ENCODE measurements around the gene CA14.
A peak's percentile ranks its signal among the peaks of the same experiment; 100 is the strongest.
"Not testable (repeated sequence)": the region's sequence is repeated elsewhere in the genome, so short reads cannot be mapped to it uniquely, and the experiment has no call there.

The CA14 gene

DNA sequence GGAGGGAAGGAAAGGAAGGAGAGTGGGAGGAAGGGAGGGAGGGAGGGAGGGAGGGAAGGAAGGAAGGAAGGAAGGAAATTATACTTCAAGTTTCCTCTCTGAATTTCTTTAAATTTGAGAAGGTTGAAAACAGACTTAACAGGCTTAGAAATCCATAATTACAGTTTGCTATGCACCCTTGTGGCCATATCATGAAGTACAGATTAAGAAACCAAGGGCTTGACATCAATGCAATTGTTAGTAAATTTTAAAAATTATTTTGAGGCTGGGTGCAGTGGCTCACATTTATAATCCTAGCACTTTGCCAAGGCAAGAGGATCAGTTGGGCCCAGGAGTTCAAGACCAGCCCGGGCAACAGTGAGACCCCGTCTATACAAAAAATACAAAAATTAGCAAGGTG is 36.0 kb upstream of the CA14 start:
- no peak for DNase-seq (ENCODE audit: low read depth)
- TF ChIP-seq, protein P1, sequence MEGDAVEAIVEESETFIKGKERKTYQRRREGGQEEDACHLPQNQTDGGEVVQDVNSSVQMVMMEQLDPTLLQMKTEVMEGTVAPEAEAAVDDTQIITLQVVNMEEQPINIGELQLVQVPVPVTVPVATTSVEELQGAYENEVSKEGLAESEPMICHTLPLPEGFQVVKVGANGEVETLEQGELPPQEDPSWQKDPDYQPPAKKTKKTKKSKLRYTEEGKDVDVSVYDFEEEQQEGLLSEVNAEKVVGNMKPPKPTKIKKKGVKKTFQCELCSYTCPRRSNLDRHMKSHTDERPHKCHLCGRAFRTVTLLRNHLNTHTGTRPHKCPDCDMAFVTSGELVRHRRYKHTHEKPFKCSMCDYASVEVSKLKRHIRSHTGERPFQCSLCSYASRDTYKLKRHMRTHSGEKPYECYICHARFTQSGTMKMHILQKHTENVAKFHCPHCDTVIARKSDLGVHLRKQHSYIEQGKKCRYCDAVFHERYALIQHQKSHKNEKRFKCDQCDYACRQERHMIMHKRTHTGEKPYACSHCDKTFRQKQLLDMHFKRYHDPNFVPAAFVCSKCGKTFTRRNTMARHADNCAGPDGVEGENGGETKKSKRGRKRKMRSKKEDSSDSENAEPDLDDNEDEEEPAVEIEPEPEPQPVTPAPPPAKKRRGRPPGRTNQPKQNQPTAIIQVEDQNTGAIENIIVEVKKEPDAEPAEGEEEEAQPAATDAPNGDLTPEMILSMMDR (IDR thresholded peaks at IDR 0.05; ENCODE audit: control insufficient read depth, insufficient read depth, low read depth, low read length, missing control alignments): peak; percentile 43
- H3K4me3 ChIP-seq (ENCODE audit: control insufficient read depth, low read depth, low read length): no peak overlapping the region

DNA sequence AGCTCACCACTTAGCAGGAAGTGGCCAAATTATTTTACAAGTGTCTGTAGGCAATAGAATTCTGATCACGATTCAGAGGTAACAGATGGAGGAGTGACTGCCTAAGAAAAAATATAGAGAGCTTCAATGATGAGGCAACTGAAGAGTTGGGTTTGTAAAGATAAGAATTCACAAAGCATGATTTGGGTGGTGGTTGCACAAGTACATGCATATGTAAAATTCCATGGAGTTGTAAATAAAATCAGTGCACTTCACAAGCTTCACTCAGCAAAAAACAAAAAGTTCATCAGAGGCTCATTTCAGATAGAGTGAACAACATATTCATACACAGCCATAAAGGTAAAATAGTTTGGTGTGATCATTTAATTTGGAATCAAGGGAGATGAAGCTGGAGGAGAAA is 32.6 kb upstream of the CA14 start:
- TF ChIP-seq, protein P1 (IDR thresholded peaks at IDR 0.05; ENCODE audit: control insufficient read depth, insufficient read depth, low read depth, low read length, missing control alignments): no peak
- H3K4me3 ChIP-seq (ENCODE audit: control insufficient read depth, low read depth, low read length): no peak overlapping the region
- DNase-seq (ENCODE audit: low read depth): no peak

DNA sequence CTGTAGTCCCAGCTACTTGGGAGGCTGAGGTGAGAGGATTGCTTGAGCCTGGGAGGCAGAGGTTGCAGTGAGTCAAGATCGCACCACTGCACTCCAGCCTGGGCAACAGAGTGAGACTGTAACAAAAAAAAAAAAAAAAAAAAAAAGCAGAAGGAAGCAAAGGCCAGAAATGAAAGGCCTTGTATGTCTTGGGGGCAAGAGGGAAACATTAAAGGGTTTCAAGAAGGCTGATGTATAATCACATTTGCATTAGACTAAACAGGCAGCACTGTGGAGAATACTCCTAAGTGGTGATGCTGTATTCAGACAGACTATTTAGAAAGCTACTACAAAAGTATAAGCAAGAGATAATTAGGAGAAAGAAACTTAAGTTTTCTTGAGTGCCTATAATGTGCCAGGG is 32.0 kb upstream of the CA14 start:
- DNase-seq (ENCODE audit: low read depth): no peak
- H3K4me3 ChIP-seq (ENCODE audit: control insufficient read depth, low read depth, low read length): no peak overlapping the region
- TF ChIP-seq, protein P1 (IDR thresholded peaks at IDR 0.05; ENCODE audit: control insufficient read depth, insufficient read depth, low read depth, low read length, missing control alignments): no peak

DNA sequence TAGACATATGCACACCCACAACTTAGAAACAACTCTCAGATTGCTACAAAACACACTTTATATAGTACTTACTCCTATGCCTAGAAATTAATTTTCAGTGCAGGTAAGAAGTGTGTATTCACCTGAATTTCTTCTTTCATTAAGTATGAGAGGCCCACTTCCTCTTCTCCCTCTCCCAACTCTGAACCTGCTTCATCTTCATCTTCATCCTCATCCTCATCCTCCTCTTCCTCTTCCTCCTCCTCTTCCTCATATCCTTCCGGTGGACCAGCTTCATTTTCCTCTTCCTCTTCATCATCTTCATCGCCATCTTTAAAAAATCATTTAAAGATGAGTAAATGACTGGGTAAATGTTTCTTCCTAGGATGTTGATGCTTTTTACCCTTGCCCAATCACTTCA is 31.1 kb upstream of the CA14 start:
- TF ChIP-seq, protein P1 (IDR thresholded peaks at IDR 0.05; ENCODE audit: control insufficient read depth, insufficient read depth, low read depth, low read length, missing control alignments): no peak
- DNase-seq (ENCODE audit: low read depth): no peak
- no peak overlapping the region for H3K4me3 ChIP-seq (ENCODE audit: control insufficient read depth, low read depth, low read length)

DNA sequence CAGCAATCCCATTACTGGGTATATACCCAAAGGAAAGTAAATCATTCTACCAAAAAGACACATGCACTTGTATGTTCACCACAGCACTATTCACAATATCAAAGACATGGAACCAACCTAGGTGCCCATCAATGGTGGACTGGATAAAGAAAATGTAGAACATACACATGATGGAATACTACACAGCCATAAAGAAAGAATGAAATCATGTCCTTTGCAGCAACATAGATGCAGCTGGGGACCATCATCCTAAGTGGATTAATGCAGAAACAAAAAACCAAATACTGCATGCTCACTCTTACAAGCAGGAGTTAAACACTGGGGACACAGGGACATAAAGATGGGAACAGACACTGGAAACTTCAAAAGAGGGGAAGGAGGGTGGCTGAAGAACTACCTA is 30.3 kb upstream of the CA14 start:
- H3K4me3 ChIP-seq (ENCODE audit: control insufficient read depth, low read depth, low read length): no peak overlapping the region
- TF ChIP-seq, protein P1 (IDR thresholded peaks at IDR 0.05; ENCODE audit: control insufficient read depth, insufficient read depth, low read depth, low read length, missing control alignments): no peak
- DNase-seq (ENCODE audit: low read depth): no peak

DNA sequence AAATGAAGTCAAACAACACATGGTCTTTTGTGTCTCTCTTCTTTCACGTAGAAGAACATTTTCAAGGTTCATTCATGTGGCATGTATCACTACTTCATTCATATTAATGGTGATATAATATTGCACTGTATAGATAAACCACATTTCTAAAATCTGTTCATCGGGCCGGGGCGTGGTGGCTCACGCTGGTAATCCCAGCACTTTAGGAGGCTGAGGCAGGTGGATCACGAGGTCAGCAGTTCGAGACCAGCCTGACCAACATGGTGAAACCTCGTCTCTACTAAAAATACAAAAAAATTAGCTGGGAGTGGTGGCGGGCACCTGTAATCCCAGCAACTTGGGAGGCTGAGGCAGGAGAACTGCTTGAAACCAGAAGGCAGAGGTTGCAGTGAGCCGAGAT is 29.3 kb upstream of the CA14 start:
- not testable (repeated sequence) for DNase-seq (ENCODE audit: low read depth)

DNA sequence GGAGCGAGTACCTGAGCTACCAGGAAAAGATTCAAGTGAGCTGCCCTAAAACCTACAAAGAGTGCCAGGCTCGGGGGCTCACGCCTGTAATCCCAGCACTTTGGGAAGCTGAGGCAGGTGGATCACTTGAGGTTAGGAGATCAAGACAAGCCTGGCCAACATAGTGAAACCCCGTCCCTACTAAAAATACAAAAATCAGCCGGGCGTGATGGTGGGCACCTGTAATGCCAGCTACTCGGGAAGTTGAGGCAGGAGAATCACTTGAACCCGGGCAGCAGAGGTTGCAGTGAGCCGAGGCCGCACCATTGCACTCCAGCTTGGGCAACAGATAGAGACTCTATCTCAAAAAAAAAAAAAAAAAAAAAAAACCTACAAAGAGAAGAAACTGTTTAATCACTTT is 24.7 kb upstream of the CA14 start:
- H3K4me3 ChIP-seq (ENCODE audit: control insufficient read depth, low read depth, low read length): not testable (repeated sequence)

More for the DNA sequence above, 29.3 kb upstream of the CA14 start:
- H3K4me3 ChIP-seq (ENCODE audit: control insufficient read depth, low read depth, low read length): not testable (repeated sequence)

More for the DNA sequence above, 24.7 kb upstream of the CA14 start:
- DNase-seq (ENCODE audit: low read depth): not testable (repeated sequence)
